AG09309 (cell line): ENCODE data around the gene CCHCR1.

Source experiments
- DNase-seq: peaks from one replicate; pipeline ENCODE4 v3.0.0-alpha.2; 2010; ENCODE audit warnings: low read depth
- H3K4me3 ChIP-seq: 2 replicates; pipeline ENCODE4 v1.5.1; 2011; ENCODE audit warnings: mild to moderate bottlenecking, low read depth, low read length, moderate library complexity; ENCODE audit not compliant: control insufficient read depth
- TF ChIP-seq, protein P1 (sequence below): IDR thresholded peaks from 2 replicates; pipeline ENCODE4 v1.5.1; 2011; ENCODE audit warnings: mild to moderate bottlenecking, low read depth, low read length, inconsistent platforms; ENCODE audit not compliant: insufficient read depth, control insufficient read depth; ENCODE audit errors: missing control alignments

CCHCR1 gene

DNA sequence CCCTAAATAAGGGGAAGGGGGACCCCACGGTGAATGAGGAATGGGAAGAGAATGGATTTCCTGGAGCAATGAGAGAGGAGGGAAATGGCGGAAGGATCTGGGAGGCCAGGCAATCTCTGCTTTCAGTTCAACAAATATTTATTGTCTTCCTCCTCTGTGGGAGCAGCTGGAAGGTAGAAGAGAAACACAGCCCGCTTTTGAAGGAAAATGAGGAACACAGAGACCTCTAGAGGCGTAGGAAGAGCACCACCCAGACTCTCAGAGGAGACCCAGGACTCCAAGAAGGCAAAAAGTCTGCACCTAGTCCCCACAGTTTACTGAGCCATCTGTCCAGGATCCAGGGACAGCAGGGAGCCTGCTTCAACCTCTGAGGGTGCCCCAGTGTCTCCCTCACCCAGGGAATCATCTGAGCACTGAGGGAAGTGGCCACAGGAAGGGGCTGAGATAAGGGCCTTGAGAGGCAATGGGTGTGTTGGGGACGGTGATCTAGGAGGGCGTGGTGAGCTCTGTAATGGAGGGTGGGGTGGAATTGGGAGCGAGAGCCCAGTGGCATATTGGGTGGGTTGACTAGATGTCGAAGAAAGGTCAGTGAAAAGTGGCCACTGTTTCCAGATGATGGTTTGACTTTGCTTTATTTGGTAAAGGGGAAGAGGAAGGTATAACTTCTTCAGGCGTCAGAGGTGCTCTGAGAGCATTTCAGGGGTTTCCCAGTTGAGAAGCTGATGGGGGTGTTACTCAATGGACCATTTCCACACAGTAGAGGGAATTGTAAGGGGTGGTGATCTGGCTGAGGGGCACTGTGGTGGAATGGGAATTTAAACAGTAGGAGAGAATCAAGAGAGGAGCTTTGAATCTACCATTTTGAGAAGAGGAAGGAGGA is 42.4 kb downstream of the CCHCR1 start:
- TF ChIP-seq, protein P1, sequence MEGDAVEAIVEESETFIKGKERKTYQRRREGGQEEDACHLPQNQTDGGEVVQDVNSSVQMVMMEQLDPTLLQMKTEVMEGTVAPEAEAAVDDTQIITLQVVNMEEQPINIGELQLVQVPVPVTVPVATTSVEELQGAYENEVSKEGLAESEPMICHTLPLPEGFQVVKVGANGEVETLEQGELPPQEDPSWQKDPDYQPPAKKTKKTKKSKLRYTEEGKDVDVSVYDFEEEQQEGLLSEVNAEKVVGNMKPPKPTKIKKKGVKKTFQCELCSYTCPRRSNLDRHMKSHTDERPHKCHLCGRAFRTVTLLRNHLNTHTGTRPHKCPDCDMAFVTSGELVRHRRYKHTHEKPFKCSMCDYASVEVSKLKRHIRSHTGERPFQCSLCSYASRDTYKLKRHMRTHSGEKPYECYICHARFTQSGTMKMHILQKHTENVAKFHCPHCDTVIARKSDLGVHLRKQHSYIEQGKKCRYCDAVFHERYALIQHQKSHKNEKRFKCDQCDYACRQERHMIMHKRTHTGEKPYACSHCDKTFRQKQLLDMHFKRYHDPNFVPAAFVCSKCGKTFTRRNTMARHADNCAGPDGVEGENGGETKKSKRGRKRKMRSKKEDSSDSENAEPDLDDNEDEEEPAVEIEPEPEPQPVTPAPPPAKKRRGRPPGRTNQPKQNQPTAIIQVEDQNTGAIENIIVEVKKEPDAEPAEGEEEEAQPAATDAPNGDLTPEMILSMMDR, result peak; percentile 7
- DNase-seq, result no peak
- H3K4me3 ChIP-seq, result no peak overlapping the region

DNA sequence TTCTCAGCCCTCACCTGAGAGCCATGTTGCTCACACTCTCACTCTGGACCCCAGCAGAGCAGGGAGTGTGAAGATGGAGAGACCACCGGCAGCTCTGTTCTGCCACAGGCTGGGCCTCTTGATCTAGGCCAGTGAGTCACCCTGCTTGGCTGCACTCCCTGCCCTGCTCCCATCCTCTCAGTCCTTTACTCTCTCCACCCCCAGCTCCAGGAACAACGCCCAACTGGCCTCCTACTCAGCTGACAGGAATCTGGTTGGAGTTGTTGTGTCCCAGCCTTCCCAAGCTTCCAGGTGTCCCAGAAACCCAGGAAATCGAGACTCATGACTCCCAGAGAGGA is 43.1 kb downstream of the CCHCR1 start, which contains the start of gene PSORS1C1:
PSORS1C1 (plus strand) TSS at position 260 of the 338 bp plus-strand sequence. CDS start 14,833 bp downstream, outside the sequence.
- H3K4me3 ChIP-seq, result peak within 1 kb of the TSS; percentile 4; the same call in 1 of the 2 replicates
- peak; percentile 82 for DNase-seq
- TF ChIP-seq, protein P1, result no peak

DNA sequence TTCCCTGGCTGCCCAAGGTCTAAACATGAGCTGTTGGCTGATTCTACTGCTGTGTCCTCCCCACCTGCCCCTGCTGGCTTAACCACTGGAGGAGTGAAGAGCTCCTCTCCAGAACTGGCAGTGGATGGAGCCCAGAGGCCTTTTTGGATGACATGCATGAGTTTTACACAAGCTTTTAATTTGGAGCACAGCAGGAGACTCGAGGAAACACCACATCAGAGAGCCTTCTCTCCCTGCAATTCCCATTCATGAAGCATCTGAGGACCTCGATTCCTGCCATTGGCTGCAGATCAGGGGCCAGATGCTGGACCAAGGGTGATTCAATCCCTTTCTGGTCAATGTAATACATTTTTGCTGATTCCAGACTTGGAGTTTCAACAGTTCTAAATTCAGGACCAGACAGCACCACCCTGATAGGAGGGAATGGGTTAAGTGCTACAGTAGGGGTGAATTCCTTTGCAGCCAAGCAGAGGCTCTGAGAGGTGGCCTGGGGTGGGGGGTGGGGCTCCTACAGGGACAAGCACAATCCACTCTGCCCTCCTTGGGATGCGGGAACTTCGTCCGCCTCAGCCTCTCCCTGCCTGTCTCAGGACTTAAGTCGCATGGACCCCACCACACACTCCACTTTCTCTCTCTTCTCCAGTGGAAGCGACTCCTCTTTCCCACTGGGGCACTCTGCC is 43.6 kb downstream of the CCHCR1 start:
- DNase-seq, result peak; percentile 88
- H3K4me3 ChIP-seq, result peak overlapping the region; percentile 4; the same call in 1 of the 2 replicates

DNA sequence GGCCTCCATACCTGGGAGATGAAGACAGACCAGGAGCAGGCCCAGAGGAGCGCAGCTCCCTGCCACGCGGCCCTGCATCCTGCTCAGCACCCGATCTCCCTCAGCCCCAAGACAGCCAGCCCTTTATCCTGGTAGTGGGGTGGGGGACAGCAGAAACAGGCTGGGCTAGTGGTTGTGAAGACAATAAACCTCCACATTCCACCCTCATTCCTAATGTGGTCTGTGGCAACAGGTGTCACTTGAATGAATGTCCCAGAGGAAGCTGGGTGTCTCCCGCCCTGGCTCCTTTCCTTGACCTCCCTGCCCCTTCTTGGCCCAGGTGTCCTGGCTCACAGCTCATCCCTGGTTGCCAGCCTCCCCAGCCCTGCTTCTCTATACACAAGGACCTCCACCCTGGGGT is 45.1 kb downstream of the CCHCR1 start, which contains the start of gene C6orf15:
C6orf15 (minus strand) TSS at position 98 of the 400 bp plus-strand sequence; CDS start at position 78, 20 bp downstream.
- H3K4me3 ChIP-seq, result no peak within 1 kb of the TSS
- DNase-seq, result no peak
- TF ChIP-seq, protein P1, result no peak

More for the DNA sequence above, 43.6 kb downstream of the CCHCR1 start:
- TF ChIP-seq, protein P1, result peak; percentile 27

DNA sequence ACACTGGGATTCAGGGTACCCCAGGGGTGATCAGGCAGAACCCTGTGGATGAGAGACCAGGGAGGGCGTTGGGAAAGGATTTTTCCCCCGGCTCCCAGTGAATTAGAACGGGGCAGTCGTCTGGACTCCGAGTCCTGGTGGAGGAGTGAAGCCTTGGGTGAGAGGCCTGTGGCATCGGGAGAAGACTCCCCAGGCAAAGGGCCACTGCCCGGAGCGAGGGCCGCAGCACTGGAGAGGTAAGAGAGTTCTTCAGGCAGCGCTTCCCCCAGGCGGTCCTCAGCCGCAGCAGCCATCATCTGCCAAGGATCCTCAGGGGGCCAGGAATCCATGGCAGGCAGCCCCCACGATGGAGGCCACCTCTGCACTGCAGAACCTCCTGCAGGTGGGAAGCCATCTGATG is 45.9 kb downstream of the CCHCR1 start:
- TF ChIP-seq, protein P1, result no peak
- H3K4me3 ChIP-seq, result no peak overlapping the region
- DNase-seq, result no peak

DNA sequence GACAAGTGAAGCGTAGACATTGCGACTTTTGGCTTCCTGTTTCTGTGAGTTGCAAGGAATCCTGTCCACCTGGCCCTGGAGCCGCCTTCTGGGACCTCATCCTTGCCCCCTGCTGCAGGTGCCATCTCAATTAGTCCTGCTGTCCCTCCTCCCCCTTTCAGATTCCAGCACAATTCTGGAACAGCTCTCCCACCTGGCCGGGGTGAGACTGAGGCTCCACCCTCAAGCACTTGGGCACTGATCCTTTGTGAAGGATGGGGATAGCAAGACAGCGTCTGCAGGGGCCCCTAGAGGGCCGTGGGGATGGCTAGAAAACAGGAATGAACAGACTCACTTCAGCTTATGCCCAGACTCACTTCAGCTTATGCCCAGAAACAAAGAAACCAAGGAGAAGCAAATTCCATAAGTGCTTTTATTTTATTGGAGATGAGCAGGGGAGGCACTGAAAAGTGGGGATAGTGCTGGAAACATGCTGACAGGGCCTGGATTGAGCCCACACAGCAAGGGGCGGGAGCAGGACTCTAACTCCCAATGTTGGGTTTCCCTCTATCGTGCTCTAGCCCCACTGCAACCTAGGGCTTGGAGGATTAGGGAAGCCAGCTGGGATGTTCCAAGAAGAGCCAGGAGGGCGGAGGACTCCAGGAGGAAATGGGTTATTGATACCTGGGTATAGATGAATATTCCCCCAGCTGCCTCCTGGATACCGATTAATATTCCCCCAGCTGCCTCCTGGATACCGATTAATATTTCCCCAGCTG is 46.6 kb downstream of the CCHCR1 start:
- DNase-seq, result no peak
- H3K4me3 ChIP-seq, result no peak overlapping the region
- TF ChIP-seq, protein P1, result no peak
